HepG2 (cell line): Measurements from ENCODE around the gene RNF6. TPM values are rescaled to one million over a fixed set of nuclear protein-coding genes. Genes with fewer than 3 reads are reported as not detected.

ENCODE experiments used
- ASH2L ChIP-seq: fragments of 300-600, 200-600 bp; sonication (generic); IDR thresholded peaks from 2 replicates; pipeline ENCODE4 v1.7.0; 2017; ENCODE audit warnings: low read depth, mild to moderate bottlenecking, moderate library complexity, mixed read lengths, low read length; ENCODE audit not compliant: insufficient read length
- ELF4 ChIP-seq: sonication (generic); formaldehyde crosslinking; IDR thresholded peaks from 2 replicates; pipeline ENCODE4 v1.5.0; 2020; ENCODE audit warnings: missing genetic modification reagents, mild to moderate bottlenecking, moderate library complexity, borderline replicate concordance
- GLI4 ChIP-seq: sonication (generic); formaldehyde crosslinking; IDR thresholded peaks from 2 replicates; pipeline ENCODE4 v1.5.1; 2020; ENCODE audit warnings: missing genetic modification reagents, mild to moderate bottlenecking, moderate library complexity, borderline replicate concordance
- MAFG ChIP-seq: sonication (generic); formaldehyde crosslinking; IDR thresholded peaks from 2 replicates; pipeline ENCODE4 v1.5.1; 2020; ENCODE audit warnings: mild to moderate bottlenecking, missing genetic modification reagents
- SRY ChIP-seq: sonication (generic); formaldehyde crosslinking; IDR thresholded peaks from 2 replicates; pipeline ENCODE4 v1.8.0; 2022; ENCODE audit warnings: mild to moderate bottlenecking, missing genetic modification reagents
- ZFP36L2 ChIP-seq: sonication (generic); formaldehyde crosslinking; IDR thresholded peaks from 2 replicates; pipeline ENCODE4 v1.4.0; 2020; ENCODE audit warnings: missing genetic modification reagents
- ZNF232 ChIP-seq: sonication (generic); formaldehyde crosslinking; IDR thresholded peaks from 2 replicates; pipeline ENCODE4 v1.4.0; 2020; ENCODE audit warnings: missing genetic modification reagents, borderline replicate concordance
- polyA plus RNA-seq, 8 experiments: library from polyadenylated mRNA; depleted of rRNA in 3 of 8; stranded (reverse) in 7 of 8; unstranded in 1 of 8; fragments of >200 nt; fragmentation: Illumina TruSeq in 4 of 8; extraction: Trizol in 4 of 8; gene quantifications; 2 replicates each; pipeline versions ENCODE4 v1.2.1 to v1.2.3, GENCODE V29; 2011 to 2016; ENCODE audit warnings: low read depth in 4 of 8, missing spikeins in 1 of 8, mixed read lengths in 1 of 8; ENCODE audit not compliant: insufficient read depth in 1 of 8
- total RNA-seq, 5 experiments: library from RNA; depleted of rRNA; stranded (reverse); fragments of >200 nt; fragmentation: Illumina TruSeq; extraction: Trizol; gene quantifications; 2 replicates each; pipeline ENCODE4 v1.2.3, GENCODE V29; 2016; ENCODE audit warnings: low read depth in 1 of 5
- TF ChIP-seq, protein P1 (sequence below): sonication (generic); formaldehyde crosslinking; IDR thresholded peaks from 2 replicates; pipeline ENCODE4 v1.4.0; 2020; ENCODE audit warnings: missing genetic modification reagents
- TF ChIP-seq, protein P2 (sequence below): IDR thresholded peaks from 2 replicates; pipeline ENCODE4 v1.6.1; 2016; ENCODE audit warnings: mild to moderate bottlenecking
- TF ChIP-seq, protein P3 (sequence below): sonication (generic); formaldehyde crosslinking; IDR thresholded peaks from 2 replicates; pipeline ENCODE4 v1.5.1; 2020; ENCODE audit warnings: missing genetic modification reagents, mild to moderate bottlenecking, borderline replicate concordance
- TF ChIP-seq, protein P4 (sequence below), 2 experiments: fragments of 450-650 bp in 1 of 2; sonication (generic) in 1 of 2; formaldehyde crosslinking; IDR thresholded peaks; 2 replicates each; pipeline versions ENCODE4 v1.5.0 to v1.8.0; 2020 to 2022; ENCODE audit warnings: mild to moderate bottlenecking in 1 of 2, missing genetic modification reagents in 1 of 2
- TF ChIP-seq, protein P5 (sequence below): IDR thresholded peaks from 2 replicates; pipeline ENCODE4 v1.6.1; 2016; ENCODE audit warnings: low read depth, control low read depth

Gene RNF6
- total and polyA plus RNA-seq, 2 of the 13 experiments (the other 11 are each of a cell fraction or from before 2014, with no cell fraction given), result 14.6 to 36.8 TPM

DNA sequence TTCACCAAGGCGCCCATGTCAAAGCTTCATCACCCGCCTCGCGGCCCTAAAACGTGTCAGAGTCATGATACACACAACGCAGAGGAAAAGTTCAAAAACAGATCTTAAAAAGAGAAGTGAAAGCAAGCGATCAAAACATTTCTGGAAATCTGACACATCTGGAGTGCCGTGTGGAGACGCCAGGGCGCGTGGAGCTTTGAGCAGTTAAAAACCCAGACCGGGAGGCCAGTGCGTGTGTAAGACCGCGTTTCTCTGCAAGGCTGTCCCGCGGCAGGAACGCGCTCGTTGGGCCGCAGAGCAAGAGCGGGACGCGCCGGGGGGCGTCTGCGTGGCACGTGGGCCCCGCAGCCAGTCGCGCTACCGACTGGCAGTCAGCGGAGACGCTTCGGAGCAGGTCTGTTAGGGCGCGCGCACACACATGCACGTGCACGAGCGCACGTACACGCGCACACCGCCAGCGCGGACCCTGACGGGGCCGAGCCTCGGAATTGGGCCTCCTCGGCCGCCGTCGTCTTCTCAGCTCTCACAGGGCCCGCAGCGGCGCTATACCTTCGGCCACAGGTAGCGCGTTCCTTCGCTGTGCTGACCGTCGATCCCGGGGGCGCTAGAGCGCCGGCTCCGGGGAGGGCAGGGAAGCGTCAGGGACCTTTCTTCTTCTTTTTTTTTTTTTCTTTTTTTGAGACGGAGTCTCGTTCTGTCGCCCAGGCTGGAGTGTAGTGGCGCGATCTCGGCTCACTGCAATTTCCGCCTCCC, 35.8 kb downstream of the RNF6 start (continued):
- peak; percentile 62; the same call in 1 of the 2 replicates for TF ChIP-seq MAFG (CRISPR knock-in tag)
- TF ChIP-seq ELF4 (CRISPR knock-in tag), result no peak
- peak; percentile 83 for TF ChIP-seq ASH2L
- peak; percentile 95 for TF ChIP-seq ZNF232 (CRISPR knock-in tag)
- TF ChIP-seq SRY, result peak; percentile 77
- TF ChIP-seq, protein P1, sequence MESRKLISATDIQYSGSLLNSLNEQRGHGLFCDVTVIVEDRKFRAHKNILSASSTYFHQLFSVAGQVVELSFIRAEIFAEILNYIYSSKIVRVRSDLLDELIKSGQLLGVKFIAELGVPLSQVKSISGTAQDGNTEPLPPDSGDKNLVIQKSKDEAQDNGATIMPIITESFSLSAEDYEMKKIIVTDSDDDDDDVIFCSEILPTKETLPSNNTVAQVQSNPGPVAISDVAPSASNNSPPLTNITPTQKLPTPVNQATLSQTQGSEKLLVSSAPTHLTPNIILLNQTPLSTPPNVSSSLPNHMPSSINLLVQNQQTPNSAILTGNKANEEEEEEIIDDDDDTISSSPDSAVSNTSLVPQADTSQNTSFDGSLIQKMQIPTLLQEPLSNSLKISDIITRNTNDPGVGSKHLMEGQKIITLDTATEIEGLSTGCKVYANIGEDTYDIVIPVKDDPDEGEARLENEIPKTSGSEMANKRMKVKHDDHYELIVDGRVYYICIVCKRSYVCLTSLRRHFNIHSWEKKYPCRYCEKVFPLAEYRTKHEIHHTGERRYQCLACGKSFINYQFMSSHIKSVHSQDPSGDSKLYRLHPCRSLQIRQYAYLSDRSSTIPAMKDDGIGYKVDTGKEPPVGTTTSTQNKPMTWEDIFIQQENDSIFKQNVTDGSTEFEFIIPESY (CRISPR knock-in tag), result 0 out of 2 replicates have a peak, but pooled peaks have one; percentile 28
- TF ChIP-seq, protein P2, sequence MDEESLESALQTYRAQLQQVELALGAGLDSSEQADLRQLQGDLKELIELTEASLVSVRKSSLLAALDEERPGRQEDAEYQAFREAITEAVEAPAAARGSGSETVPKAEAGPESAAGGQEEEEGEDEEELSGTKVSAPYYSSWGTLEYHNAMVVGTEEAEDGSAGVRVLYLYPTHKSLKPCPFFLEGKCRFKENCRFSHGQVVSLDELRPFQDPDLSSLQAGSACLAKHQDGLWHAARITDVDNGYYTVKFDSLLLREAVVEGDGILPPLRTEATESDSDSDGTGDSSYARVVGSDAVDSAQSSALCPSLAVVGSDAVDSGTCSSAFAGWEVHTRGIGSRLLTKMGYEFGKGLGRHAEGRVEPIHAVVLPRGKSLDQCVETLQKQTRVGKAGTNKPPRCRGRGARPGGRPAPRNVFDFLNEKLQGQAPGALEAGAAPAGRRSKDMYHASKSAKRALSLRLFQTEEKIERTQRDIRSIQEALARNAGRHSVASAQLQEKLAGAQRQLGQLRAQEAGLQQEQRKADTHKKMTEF (CRISPR knock-in tag), result peak; percentile 80; the same call in 1 of the 2 replicates
- TF ChIP-seq, protein P3, sequence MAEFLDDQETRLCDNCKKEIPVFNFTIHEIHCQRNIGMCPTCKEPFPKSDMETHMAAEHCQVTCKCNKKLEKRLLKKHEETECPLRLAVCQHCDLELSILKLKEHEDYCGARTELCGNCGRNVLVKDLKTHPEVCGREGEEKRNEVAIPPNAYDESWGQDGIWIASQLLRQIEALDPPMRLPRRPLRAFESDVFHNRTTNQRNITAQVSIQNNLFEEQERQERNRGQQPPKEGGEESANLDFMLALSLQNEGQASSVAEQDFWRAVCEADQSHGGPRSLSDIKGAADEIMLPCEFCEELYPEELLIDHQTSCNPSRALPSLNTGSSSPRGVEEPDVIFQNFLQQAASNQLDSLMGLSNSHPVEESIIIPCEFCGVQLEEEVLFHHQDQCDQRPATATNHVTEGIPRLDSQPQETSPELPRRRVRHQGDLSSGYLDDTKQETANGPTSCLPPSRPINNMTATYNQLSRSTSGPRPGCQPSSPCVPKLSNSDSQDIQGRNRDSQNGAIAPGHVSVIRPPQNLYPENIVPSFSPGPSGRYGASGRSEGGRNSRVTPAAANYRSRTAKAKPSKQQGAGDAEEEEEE, result peak; percentile 45; the same call in 1 of the 2 replicates
- TF ChIP-seq, protein P4, sequence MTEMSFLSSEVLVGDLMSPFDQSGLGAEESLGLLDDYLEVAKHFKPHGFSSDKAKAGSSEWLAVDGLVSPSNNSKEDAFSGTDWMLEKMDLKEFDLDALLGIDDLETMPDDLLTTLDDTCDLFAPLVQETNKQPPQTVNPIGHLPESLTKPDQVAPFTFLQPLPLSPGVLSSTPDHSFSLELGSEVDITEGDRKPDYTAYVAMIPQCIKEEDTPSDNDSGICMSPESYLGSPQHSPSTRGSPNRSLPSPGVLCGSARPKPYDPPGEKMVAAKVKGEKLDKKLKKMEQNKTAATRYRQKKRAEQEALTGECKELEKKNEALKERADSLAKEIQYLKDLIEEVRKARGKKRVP (CRISPR knock-in tag; IDR thresholded peaks at IDR 0.05), result no peak
- TF ChIP-seq, protein P5, sequence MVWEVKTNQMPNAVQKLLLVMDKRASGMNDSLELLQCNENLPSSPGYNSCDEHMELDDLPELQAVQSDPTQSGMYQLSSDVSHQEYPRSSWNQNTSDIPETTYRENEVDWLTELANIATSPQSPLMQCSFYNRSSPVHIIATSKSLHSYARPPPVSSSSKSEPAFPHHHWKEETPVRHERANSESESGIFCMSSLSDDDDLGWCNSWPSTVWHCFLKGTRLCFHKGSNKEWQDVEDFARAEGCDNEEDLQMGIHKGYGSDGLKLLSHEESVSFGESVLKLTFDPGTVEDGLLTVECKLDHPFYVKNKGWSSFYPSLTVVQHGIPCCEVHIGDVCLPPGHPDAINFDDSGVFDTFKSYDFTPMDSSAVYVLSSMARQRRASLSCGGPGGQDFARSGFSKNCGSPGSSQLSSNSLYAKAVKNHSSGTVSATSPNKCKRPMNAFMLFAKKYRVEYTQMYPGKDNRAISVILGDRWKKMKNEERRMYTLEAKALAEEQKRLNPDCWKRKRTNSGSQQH (CRISPR knock-in tag), result no peak
- TF ChIP-seq ZFP36L2 (CRISPR knock-in tag), result no peak
- no peak for TF ChIP-seq GLI4 (CRISPR knock-in tag)
